ENCODE measurements around the gene SUSD6.
A peak's percentile ranks its signal among the peaks of the same experiment; 100 is the strongest.
"Not testable (repeated sequence)": the region's sequence is repeated elsewhere in the genome, so short reads cannot be mapped to it uniquely, and the experiment has no call there.

Gene SUSD6

GRCh38 chr14:69593018-69593677, 18.2 kb upstream of the SUSD6 start:
- Histone ChIP-seq H3K4me3 (ENCODE audit: low read depth, low read length) (peak overlapping the region; percentile 53), H3K36me3 (ENCODE audit: insufficient read depth, low read length) (no peaks in the 10 kb centered on the region), H3K79me2 (ENCODE audit: control insufficient read depth, insufficient read depth, low read length, unreplicated experiment) (no peaks in the 10 kb centered on the region), H3K27me3 (ENCODE audit: insufficient read depth, low read length) (no peaks in the 10 kb centered on the region), H3K4me1 (ENCODE audit: control insufficient read depth, insufficient read depth, low read length, unreplicated experiment) (peaks cover 11% of the 10 kb centered on the region), H3K27ac (ENCODE audit: low read depth, low read length) (0 out of 2 replicates have a peak overlapping the region, but pooled peaks have one; percentile 16), H2AFZ (ENCODE audit: low read length, unreplicated experiment) (peak overlapping the region; percentile 55)

- Histone ChIP-seq H3K4me1 (ENCODE audit: control insufficient read depth, insufficient read depth, low read length, unreplicated experiment) (peaks cover 11% of the 10 kb centered on the region), H3K36me3 (ENCODE audit: insufficient read depth, low read length) (no peaks in the 10 kb centered on the region), H3K27ac (ENCODE audit: low read depth, low read length) (no peak overlapping the region), H3K79me2 (ENCODE audit: control insufficient read depth, insufficient read depth, low read length, unreplicated experiment) (no peaks in the 10 kb centered on the region), H3K27me3 (ENCODE audit: insufficient read depth, low read length) (no peaks in the 10 kb centered on the region), H2AFZ (ENCODE audit: low read length, unreplicated experiment) (no peak overlapping the region), H3K4me3 (ENCODE audit: low read depth, low read length) (no peak overlapping the region)
Observed at GRCh38 chr14:69594846-69595245, 16.6 kb upstream of the SUSD6 start.

- H3K4me1 ChIP-seq (ENCODE audit: control insufficient read depth, insufficient read depth, low read length, unreplicated experiment), result peaks cover 11% of the 10 kb centered on the region
- H3K27me3 ChIP-seq (ENCODE audit: insufficient read depth, low read length), result no peaks in the 10 kb centered on the region
- no peak overlapping the region for H2AFZ ChIP-seq (ENCODE audit: low read length, unreplicated experiment)
- H3K36me3 ChIP-seq (ENCODE audit: insufficient read depth, low read length), result no peaks in the 10 kb centered on the region
- no peak overlapping the region for H3K27ac ChIP-seq (ENCODE audit: low read depth, low read length)
- H3K4me3 ChIP-seq (ENCODE audit: low read depth, low read length), result no peak overlapping the region
- H3K79me2 ChIP-seq (ENCODE audit: control insufficient read depth, insufficient read depth, low read length, unreplicated experiment), result no peaks in the 10 kb centered on the region
Observed at GRCh38 chr14:69595336-69595735, 16.1 kb upstream of the SUSD6 start.

GRCh38 chr14:69599431-69599830, 12.0 kb upstream of the SUSD6 start:
- not testable (repeated sequence) for H3K79me2 ChIP-seq (ENCODE audit: control insufficient read depth, insufficient read depth, low read length, unreplicated experiment); H3K4me3 ChIP-seq (ENCODE audit: low read depth, low read length); H2AFZ ChIP-seq (ENCODE audit: low read length, unreplicated experiment); H3K27ac ChIP-seq (ENCODE audit: low read depth, low read length); H3K4me1 ChIP-seq (ENCODE audit: control insufficient read depth, insufficient read depth, low read length, unreplicated experiment); H3K36me3 ChIP-seq (ENCODE audit: insufficient read depth, low read length); H3K27me3 ChIP-seq (ENCODE audit: insufficient read depth, low read length)

GRCh38 chr14:69600304-69600891, 11.0 kb upstream of the SUSD6 start:
- H3K4me1 ChIP-seq (ENCODE audit: control insufficient read depth, insufficient read depth, low read length, unreplicated experiment), result no peaks in the 10 kb centered on the region
- no peak overlapping the region for H2AFZ ChIP-seq (ENCODE audit: low read length, unreplicated experiment)
- H3K4me3 ChIP-seq (ENCODE audit: low read depth, low read length), result no peak overlapping the region
- H3K36me3 ChIP-seq (ENCODE audit: insufficient read depth, low read length), result no peaks in the 10 kb centered on the region
- no peaks in the 10 kb centered on the region for H3K27me3 ChIP-seq (ENCODE audit: insufficient read depth, low read length)
- H3K27ac ChIP-seq (ENCODE audit: low read depth, low read length), result no peak overlapping the region
- no peaks in the 10 kb centered on the region for H3K79me2 ChIP-seq (ENCODE audit: control insufficient read depth, insufficient read depth, low read length, unreplicated experiment)

- Histone ChIP-seq H3K36me3 (ENCODE audit: insufficient read depth, low read length) (no peaks in the 10 kb centered on the region), H3K27me3 (ENCODE audit: insufficient read depth, low read length) (no peaks in the 10 kb centered on the region), H3K4me1 (ENCODE audit: control insufficient read depth, insufficient read depth, low read length, unreplicated experiment) (peaks cover 15% of the 10 kb centered on the region), H3K79me2 (ENCODE audit: control insufficient read depth, insufficient read depth, low read length, unreplicated experiment) (no peaks in the 10 kb centered on the region), H2AFZ (ENCODE audit: low read length, unreplicated experiment) (no peak overlapping the region), H3K27ac (ENCODE audit: low read depth, low read length) (no peak overlapping the region), H3K4me3 (ENCODE audit: low read depth, low read length) (no peak overlapping the region)
Observed at GRCh38 chr14:69605738-69606137, 5.7 kb upstream of the SUSD6 start.

GRCh38 chr14:69606258-69607184, 4.9 kb upstream of the SUSD6 start:
- H3K27ac ChIP-seq (ENCODE audit: low read depth, low read length), result no peak overlapping the region
- H2AFZ ChIP-seq (ENCODE audit: low read length, unreplicated experiment), result no peak overlapping the region
- H3K79me2 ChIP-seq (ENCODE audit: control insufficient read depth, insufficient read depth, low read length, unreplicated experiment), result no peaks in the 10 kb centered on the region
- no peak overlapping the region for H3K4me3 ChIP-seq (ENCODE audit: low read depth, low read length)
- no peaks in the 10 kb centered on the region for H3K36me3 ChIP-seq (ENCODE audit: insufficient read depth, low read length)
- H3K4me1 ChIP-seq (ENCODE audit: control insufficient read depth, insufficient read depth, low read length, unreplicated experiment), result peaks cover 15% of the 10 kb centered on the region
- no peaks in the 10 kb centered on the region for H3K27me3 ChIP-seq (ENCODE audit: insufficient read depth, low read length)

DNA sequence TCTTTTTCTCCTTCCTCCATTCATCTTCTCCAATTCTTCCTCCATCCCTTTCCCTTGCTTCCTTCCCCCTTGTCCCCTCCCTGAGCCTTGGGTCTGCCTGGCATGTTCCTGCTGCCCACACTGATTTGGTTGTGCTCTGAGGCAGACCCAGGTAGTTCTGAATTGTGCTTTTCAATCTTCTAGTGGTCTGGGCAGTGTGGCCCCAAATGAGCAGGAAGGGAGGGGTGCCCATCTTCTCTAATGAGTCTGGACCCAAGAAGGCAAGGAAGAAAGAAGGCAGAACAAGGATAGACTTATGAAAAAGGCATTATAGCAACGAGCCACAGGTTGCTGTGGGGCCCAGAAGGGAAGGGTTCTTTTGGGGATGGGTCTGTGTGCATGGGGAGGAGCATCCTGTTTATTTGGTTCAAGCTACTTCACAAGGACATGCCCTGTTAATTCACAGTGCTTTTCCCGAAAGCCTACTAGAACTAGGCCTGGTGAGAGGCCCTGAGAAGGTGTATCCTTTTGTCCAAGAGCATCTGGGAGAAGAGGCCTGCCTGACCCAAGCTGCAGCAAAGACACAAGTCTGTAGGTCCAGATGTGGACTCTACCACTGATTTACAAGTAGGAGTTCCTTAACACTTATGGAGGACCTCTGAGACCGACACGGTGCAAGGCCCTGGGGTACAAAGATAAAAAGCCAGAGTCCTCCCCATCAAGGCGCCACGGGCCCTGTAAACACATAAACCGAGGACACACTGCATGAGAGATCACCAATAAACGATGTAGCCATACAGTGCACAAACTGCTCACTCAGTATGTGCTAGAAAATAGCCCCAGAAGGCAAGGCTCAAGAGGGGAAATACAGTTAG, 1.1 kb upstream of the SUSD6 start:
- peaks cover 31% of the 10 kb centered on the region for H3K4me1 ChIP-seq (ENCODE audit: control insufficient read depth, insufficient read depth, low read length, unreplicated experiment)
- H3K4me3 ChIP-seq (ENCODE audit: low read depth, low read length), result peak overlapping the region; percentile 81
- peak overlapping the region; percentile 65 for H2AFZ ChIP-seq (ENCODE audit: low read length, unreplicated experiment)
- no peaks in the 10 kb centered on the region for H3K27me3 ChIP-seq (ENCODE audit: insufficient read depth, low read length)
- peak overlapping the region; percentile 59 for H3K27ac ChIP-seq (ENCODE audit: low read depth, low read length)
- peaks cover 31% of the 10 kb centered on the region for H3K79me2 ChIP-seq (ENCODE audit: control insufficient read depth, insufficient read depth, low read length, unreplicated experiment)
- no peaks in the 10 kb centered on the region for H3K36me3 ChIP-seq (ENCODE audit: insufficient read depth, low read length)

- Histone ChIP-seq H3K27ac (ENCODE audit: low read depth, low read length) (peak overlapping the region; percentile 59), H3K4me1 (ENCODE audit: control insufficient read depth, insufficient read depth, low read length, unreplicated experiment) (peaks cover 35% of the 10 kb centered on the region), H2AFZ (ENCODE audit: low read length, unreplicated experiment) (peak overlapping the region; percentile 65)
Observed at GRCh38 chr14:69610874-69611171, 573 bp upstream of the SUSD6 start.

GRCh38 chr14:69612014-69612782, 802 bp downstream of the SUSD6 start:
- H3K4me1 ChIP-seq (ENCODE audit: control insufficient read depth, insufficient read depth, low read length, unreplicated experiment), result peaks cover 45% of the 10 kb centered on the region
- no peaks in the 10 kb centered on the region for H3K27me3 ChIP-seq (ENCODE audit: insufficient read depth, low read length)
- peak overlapping the region; percentile 60 for H2AFZ ChIP-seq (ENCODE audit: low read length, unreplicated experiment)
- H3K36me3 ChIP-seq (ENCODE audit: insufficient read depth, low read length), result no peaks in the 10 kb centered on the region
- peak overlapping the region; percentile 84 for H3K27ac ChIP-seq (ENCODE audit: low read depth, low read length)
- peak overlapping the region; percentile 88 for H3K4me3 ChIP-seq (ENCODE audit: low read depth, low read length)
- peaks cover 44% of the 10 kb centered on the region for H3K79me2 ChIP-seq (ENCODE audit: control insufficient read depth, insufficient read depth, low read length, unreplicated experiment)

More at GRCh38 chr14:69610874-69611171, 573 bp upstream of the SUSD6 start:
- H3K36me3 ChIP-seq (ENCODE audit: insufficient read depth, low read length), result no peaks in the 10 kb centered on the region
- H3K27me3 ChIP-seq (ENCODE audit: insufficient read depth, low read length), result no peaks in the 10 kb centered on the region
- H3K79me2 ChIP-seq (ENCODE audit: control insufficient read depth, insufficient read depth, low read length, unreplicated experiment), result peaks cover 34% of the 10 kb centered on the region
- H3K4me3 ChIP-seq (ENCODE audit: low read depth, low read length), result peak overlapping the region; percentile 81

All from ACC112 (cell line).